Adrenal gland (tissue), 5 donors: ENCODE measurements around the gene RFC2.

Experiments
- CTCF ChIP-seq, 6 experiments: fragments of 450-650 bp in 4 of 6; fragments of 200-600 bp in 2 of 6; sonication (generic) in 1 of 6; IDR thresholded peaks; 1 replicate in 5 of 6; 2 replicates in 1 of 6; pipeline versions ENCODE4 v1.5.1 to v1.8.0; 2016 to 2021; ENCODE audit warnings: antibody characterized with exemption in 6 of 6, mild to moderate bottlenecking in 2 of 6, moderate library complexity in 1 of 6
- POLR2A ChIP-seq, 2 donors: fragments of 450-650 bp; IDR thresholded peaks; one replicate each; pipeline ENCODE4 v1.6.1; 2017; ENCODE audit warnings: antibody characterized with exemption in 2 of 2, mild to moderate bottlenecking in 2 of 2, moderate library complexity in 1 of 2
- donor health status: DM: no; HTN: no; CAD: no.

GRCh38 chr7:74207586-74207985, 46.6 kb downstream of the RFC2 start:
- no peak for TF ChIP-seq CTCF (IDR thresholded peaks at IDR 0.05)
- no peak for TF ChIP-seq POLR2A (IDR thresholded peaks at IDR 0.05)
